ENCODE results near the gene DPYSL5.

Gene DPYSL5

DNA sequence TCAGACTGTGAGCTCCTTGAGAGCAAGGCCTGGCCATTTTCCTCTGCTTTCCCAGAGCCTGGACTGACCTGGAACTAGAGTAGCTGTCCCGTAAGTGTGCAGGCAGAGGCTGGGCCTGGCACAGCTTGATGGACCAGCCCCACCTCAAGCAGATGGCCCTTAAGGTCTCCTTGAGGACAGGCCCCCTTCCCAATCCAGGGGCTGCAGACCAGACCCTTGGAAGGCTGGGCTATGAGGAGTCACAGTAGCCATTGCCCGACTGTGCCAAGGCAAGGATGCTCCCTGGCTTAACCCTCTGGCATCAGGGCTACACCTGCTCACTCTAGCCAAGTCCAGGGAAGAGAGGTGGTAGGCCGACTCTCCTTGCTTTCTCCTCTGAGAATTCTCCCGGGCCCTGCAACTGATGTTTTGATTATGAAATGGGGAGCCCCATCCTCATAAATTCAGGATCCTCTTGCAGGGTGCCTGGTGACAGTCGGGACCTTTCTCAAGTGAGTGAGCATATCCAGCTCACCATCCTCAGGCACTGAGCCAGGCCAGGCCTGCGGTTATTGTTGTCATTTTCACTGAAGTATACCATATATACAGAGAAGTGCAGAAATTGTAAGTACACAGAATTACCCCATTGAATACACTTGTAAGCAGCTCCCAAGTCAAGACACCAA is 51.7 kb downstream of the DPYSL5 start:
- peaks cover 5% of the 10 kb centered on the region for H3K27me3 Mint-ChIP-seq
- no peaks in the 10 kb centered on the region for H3K36me3 Mint-ChIP-seq
- no peaks in the 10 kb centered on the region for H3K4me1 Mint-ChIP-seq (ENCODE audit: low read depth)
- no peak overlapping the region for H3K4me3 Mint-ChIP-seq
- H3K9me3 Mint-ChIP-seq (ENCODE audit: low read depth) = no peaks in the 10 kb centered on the region
- H3K27ac Mint-ChIP-seq = no peak overlapping the region

DNA sequence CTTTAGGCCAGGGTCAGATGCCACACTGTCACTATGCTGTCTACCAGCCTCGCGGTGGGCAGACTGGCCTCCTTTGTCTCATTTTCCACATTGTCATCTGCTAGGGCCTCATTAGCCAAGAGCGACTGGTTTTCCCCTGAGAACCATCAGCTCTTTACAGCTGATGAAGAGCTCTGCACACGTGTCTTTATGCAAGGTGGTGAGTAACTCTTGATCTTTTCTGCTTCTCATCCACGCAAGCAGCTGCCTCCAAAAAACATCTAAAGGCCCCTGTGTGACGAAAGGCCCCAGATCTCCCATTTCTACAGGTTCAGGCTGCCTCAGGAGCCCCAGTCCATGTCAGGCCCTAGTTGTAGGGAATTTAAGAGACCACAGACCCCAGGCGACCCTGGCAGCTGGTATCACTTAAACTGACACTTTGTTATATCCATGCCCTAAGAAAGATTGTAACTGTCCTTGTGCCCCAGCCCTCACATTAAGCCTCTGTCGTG is 52.9 kb downstream of the DPYSL5 start:
- Mint-ChIP-seq H3K4me3 (no peak overlapping the region), H3K27ac (no peak overlapping the region), H3K27me3 (peaks cover 5% of the 10 kb centered on the region)

DNA sequence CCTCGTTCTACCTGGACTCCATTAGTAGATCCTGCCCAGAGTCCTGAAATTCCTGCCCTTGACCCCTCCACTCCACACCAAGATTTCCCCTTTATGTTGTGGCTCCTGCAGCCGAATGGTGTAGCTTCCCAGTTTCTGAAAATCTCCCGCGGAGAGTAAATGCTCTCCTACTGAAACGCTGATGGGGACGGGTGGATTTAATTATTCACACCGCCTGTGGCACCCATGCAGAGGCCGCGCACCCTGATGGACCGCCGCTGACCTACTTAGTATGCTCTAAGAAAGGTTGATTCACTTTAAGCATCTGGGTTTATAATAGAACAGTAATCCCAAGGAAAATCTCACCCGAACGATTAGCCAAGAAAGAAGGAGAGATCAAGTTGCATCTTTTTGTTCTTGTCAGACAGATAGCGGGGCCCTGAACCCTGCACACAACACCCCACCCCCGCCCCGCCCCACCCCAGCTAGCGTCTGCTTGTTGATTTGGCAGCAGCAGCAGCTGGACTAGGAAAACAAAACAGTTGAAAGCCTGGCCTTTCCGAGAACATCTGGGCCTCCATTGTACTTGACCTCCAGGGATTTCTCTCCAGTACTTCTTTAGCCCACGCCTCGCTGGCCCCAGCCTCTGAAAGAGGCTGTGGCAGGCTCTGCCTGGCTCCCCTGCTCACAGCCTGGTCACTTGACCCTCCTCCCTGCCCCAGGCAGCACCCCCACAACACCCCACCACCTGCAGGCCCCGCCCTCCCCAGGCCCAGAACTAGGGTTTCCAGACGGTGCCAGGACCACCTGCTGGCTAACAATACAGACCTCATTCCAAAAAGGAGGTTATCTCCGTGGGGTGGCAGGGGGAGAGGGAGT is 53.6 kb downstream of the DPYSL5 start:
- Mint-ChIP-seq H3K4me1 (ENCODE audit: low read depth) (no peaks in the 10 kb centered on the region), H3K27me3 (peaks cover 5% of the 10 kb centered on the region), H3K27ac (no peak overlapping the region), H3K4me3 (no peak overlapping the region), H3K9me3 (ENCODE audit: low read depth) (no peaks in the 10 kb centered on the region), H3K36me3 (no peaks in the 10 kb centered on the region)

More for the DNA sequence above, 52.9 kb downstream of the DPYSL5 start:
- Mint-ChIP-seq H3K4me1 (ENCODE audit: low read depth) (no peaks in the 10 kb centered on the region), H3K9me3 (ENCODE audit: low read depth) (no peaks in the 10 kb centered on the region), H3K36me3 (no peaks in the 10 kb centered on the region)

DNA sequence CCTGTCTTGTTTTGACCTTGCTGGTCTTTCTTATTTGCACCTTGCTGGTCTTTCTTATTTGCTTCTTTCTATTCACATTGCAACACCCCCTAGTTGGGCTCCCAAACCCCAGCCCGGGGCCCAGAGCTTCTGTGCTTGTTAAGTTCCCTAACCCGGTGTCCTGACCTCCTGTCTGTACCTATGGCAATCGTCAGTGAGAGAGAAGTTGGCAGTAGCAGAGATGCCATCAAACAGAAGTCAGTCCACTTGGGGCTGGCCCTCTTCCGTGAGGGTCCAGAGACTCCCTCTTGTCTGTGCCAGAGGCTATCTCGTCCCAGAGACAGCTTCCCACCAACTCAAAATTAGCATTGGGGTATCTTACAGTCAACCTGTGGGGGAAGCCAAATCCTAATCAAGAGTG is 55.7 kb downstream of the DPYSL5 start:
- no peak overlapping the region for H3K4me3 Mint-ChIP-seq
- no peaks in the 10 kb centered on the region for H3K4me1 Mint-ChIP-seq (ENCODE audit: low read depth)
- H3K27ac Mint-ChIP-seq = no peak overlapping the region
- peaks cover 2% of the 10 kb centered on the region for H3K27me3 Mint-ChIP-seq
- H3K36me3 Mint-ChIP-seq = no peaks in the 10 kb centered on the region
- no peaks in the 10 kb centered on the region for H3K9me3 Mint-ChIP-seq (ENCODE audit: low read depth)

DNA sequence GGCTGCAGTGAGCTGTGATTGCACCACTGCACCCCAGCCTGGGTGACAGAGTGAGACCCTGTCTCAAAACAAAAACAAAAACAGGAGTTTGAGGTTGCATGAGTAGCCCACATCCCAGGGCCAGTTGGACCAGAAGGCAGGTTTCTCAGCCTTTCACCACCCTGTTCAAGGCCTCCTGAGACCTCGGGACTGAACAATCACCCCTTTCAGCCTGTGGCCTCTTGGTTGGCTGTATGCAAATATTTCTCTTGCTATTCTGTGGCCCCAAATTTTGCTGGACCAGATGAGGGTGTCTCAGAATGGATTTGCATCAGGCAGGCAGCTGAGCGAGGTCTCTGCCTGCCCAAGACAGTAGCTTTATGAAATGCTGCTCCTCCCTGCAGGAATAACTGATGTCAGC is 56.9 kb downstream of the DPYSL5 start:
- Mint-ChIP-seq H3K4me1 (ENCODE audit: low read depth) (no peaks in the 10 kb centered on the region), H3K9me3 (ENCODE audit: low read depth) (no peaks in the 10 kb centered on the region)

DNA sequence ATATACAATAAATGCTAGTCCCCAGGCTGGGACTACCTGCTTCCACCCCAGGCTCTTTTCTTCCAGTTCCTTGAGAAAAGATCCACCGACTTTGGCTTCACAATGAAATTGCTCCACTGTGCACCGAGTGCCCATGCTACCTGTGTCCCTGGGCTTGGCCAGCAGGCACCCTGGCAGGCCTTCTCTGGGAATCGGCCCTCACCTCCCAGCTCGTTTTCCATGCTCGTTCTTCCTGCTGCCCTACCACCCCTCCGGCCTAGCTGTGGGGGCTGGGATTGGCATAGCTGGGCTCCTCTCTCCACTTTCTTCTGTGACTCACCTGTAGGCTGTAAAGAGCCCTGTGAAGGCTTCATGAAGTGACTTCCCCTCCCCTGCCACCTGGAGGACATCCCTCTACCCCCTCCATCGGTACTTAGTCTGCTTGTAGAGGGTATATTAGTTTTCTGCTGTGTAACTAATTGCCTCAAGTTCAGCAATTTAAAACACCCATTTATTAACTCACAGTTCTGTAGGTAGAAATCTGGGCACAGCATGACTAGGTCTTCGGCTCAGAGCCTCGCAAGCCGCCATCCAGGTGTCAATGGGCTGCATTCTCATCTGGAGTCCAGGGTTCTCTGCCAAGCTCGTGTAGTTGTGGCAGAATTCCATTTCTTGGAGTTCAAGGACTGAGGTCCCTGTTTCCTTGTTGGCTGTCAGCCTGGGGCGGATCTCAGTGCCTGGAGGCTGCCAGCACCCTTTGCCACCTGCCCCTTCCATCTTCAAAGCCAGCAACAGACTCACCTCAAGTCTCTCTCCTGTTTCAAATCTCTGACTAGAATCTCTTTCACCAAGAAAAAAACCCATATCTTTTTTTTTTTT is 57.6 kb downstream of the DPYSL5 start:
- no peak overlapping the region for H3K4me3 Mint-ChIP-seq
- H3K36me3 Mint-ChIP-seq = no peaks in the 10 kb centered on the region
- H3K27me3 Mint-ChIP-seq = peaks cover 4% of the 10 kb centered on the region
- H3K9me3 Mint-ChIP-seq (ENCODE audit: low read depth) = no peaks in the 10 kb centered on the region
- no peak overlapping the region for H3K27ac Mint-ChIP-seq
- H3K4me1 Mint-ChIP-seq (ENCODE audit: low read depth) = no peaks in the 10 kb centered on the region

More for the DNA sequence above, 56.9 kb downstream of the DPYSL5 start:
- Mint-ChIP-seq H3K27me3 (peaks cover 2% of the 10 kb centered on the region), H3K36me3 (no peaks in the 10 kb centered on the region), H3K4me3 (no peak overlapping the region), H3K27ac (no peak overlapping the region)

DNA sequence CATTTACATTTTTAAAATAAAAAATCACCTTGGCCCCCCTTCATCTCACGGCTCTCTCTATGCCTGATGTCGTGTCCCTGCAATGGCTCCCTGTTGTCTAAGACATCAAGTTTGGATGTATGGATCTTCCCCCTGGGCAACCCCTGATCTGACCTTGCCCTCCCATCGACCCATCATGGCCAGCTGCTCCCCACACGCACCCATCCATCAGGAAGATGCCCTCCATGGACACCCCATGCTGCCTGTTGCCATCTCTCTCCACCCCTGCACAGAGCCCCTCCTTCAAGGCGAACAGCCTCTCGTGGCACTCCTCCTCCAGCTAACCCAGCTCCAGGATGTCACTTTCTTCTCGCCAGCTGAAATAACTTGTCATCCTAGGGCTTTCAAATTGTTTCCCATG is 59.5 kb downstream of the DPYSL5 start:
- Mint-ChIP-seq H3K4me3 (no peak overlapping the region), H3K27ac (no peak overlapping the region), H3K36me3 (no peaks in the 10 kb centered on the region), H3K27me3 (peaks cover 6% of the 10 kb centered on the region), H3K9me3 (ENCODE audit: low read depth) (no peaks in the 10 kb centered on the region), H3K4me1 (ENCODE audit: low read depth) (no peaks in the 10 kb centered on the region)

DNA sequence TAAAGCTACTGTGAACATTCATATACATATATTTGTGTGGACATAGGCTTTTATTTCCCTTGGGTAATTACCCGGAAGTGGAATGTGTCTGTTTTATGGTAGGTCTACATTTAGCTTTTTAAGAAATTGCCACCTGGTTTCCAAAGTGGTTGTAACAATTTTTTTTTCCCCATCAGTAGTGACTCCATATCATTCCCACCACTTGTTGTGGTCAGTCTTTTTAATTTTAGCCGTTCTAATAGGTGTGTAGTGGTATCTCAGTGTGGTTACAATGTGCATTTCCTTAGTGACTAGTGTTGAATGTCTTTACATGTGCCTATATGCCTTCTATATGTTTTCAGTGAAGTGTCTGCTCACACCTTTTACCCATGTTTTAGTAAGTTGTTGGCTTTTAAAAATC is 62.2 kb downstream of the DPYSL5 start:
- no peaks in the 10 kb centered on the region for H3K9me3 Mint-ChIP-seq (ENCODE audit: low read depth)
- H3K27me3 Mint-ChIP-seq = peaks cover 8% of the 10 kb centered on the region
- no peak overlapping the region for H3K27ac Mint-ChIP-seq
- no peaks in the 10 kb centered on the region for H3K36me3 Mint-ChIP-seq
- H3K4me3 Mint-ChIP-seq = no peak overlapping the region
- H3K4me1 Mint-ChIP-seq (ENCODE audit: low read depth) = no peaks in the 10 kb centered on the region

DNA sequence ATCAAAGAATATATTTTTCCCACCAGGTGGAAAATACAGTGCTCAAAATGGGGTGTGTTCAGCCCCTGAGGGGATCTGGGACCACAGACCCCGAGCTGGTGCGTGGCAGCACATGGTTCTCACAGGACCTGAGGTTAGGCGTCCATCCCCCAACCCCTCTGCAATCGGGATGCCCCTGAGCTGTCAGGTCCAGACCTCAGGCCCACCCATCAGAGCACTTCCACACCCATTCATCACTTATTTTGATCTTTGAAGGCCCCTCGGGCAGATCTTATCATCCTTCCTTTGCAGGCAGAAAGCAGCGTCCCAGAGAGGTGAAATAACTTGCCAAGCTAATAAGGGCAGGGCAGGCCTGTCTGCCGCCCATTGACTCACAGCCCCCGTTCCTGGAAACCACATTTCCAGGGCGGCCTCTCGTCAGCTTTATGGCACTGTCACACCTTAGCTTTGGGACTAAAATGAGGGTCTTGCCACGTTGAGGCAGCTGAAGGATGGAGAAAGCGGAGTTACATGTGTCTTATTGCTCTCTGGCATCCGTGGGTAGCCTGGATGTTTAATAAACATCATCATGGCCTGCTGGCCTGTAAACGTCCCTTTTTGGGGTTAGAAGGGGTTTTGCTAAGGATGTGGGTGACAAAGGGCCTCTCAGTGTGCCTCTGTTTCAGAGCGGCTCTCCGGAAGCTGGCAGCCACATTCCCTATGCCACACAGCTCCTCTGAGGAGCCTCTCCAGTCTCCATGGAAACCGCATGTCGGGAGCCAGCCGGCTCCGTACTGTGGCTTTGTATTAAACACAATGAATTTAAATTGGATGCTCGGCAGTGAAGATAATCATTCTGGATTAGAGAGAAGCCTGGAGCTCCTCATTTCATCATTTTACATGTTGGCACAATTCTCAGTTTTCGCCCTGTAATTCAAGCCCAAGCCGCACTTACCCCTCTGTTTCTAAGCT is 64.3 kb downstream of the DPYSL5 start:
- H3K36me3 Mint-ChIP-seq = no peaks in the 10 kb centered on the region
- H3K4me1 Mint-ChIP-seq (ENCODE audit: low read depth) = no peaks in the 10 kb centered on the region
- no peaks in the 10 kb centered on the region for H3K9me3 Mint-ChIP-seq (ENCODE audit: low read depth)

DNA sequence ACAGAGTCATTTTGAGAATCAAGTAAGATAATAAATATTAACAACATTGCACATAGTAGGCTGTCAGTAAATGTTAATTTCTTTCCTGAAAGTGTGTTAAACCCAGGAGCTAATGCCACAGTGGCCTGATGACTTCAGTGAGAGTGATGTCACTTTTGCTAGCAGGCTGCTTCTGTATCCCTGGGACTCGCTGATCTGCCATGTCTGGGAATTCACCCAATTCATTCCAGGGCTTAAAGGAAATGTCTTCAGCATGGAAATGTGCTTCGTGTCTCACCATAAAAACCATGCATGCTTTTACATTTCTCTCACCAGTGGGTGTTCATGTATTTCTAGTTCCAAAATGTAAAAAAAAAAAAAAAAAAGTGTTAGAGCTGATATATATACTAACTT is 65.7 kb downstream of the DPYSL5 start:
- Mint-ChIP-seq H3K9me3 (ENCODE audit: low read depth) (no peaks in the 10 kb centered on the region), H3K36me3 (no peaks in the 10 kb centered on the region), H3K27ac (no peak overlapping the region), H3K4me3 (no peak overlapping the region), H3K27me3 (peaks cover 6% of the 10 kb centered on the region), H3K4me1 (ENCODE audit: low read depth) (no peaks in the 10 kb centered on the region)

More for the DNA sequence above, 64.3 kb downstream of the DPYSL5 start:
- H3K27ac Mint-ChIP-seq = no peak overlapping the region
- no peak overlapping the region for H3K4me3 Mint-ChIP-seq
- H3K27me3 Mint-ChIP-seq = peaks cover 8% of the 10 kb centered on the region

DNA sequence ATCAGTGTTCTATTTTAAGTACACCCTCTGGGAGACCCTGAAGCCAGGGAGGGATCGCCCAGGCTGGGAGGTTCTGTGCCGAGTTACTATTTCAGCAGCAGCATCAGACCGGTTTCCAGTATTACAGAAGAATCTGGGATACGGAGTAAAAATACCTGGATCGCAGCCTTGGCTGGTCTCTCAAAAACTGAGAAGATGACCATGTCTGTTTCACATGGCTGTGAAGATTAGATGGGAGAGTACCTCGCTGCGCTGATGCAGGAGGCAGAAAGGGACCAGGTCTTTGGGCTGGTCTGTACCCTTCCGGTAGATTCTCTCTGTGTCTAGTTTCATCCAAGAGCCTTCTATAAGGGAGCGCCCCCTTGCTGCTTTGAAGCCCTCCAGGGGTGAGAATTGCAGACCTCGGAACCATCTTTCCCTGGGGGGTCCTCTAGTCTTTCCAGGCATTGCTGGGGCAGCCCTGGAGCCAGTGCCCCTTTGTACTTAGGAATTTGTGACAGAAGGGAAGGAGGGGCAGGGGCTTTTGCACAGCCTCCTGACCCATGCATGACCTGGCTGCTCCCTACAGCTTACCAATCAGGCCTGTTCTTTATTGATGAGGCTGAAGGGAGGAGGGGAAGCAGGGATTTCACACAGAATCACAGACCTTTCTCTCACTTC is 66.2 kb downstream of the DPYSL5 start:
- Mint-ChIP-seq H3K27ac (no peak overlapping the region), H3K4me3 (no peak overlapping the region), H3K27me3 (peaks cover 6% of the 10 kb centered on the region), H3K4me1 (ENCODE audit: low read depth) (no peaks in the 10 kb centered on the region), H3K36me3 (no peaks in the 10 kb centered on the region), H3K9me3 (ENCODE audit: low read depth) (no peaks in the 10 kb centered on the region)

DNA sequence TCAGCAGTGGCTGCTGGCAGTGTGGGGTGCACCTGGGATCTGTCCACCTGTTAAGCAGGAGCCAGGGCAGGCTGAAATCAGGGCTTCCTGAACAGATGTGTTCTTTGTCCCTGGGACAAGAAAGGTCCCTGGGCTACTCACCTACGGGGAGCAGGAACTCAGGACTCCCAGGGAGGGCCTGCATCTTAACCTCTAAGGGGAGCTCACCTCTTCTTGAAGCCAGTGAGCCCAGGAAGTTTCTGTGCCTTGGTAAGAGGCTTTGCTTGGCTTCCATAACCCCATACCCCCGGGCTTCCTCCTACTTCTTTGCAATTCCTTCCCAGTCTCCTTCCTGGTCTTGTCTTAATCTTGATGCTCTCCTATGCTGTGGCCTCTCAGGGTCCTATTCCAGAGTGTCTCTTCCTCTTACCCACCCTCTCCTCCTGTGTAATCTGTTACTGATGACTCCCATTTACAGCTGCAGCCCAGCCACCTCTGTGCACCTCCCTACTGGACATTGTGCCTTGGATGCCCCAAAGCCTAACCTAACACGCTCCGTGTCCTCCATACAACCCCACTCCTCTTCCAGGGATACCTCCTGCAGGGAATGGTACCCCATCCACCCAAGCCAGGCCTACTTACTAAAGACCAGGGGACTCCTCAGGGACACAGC is 66.9 kb downstream of the DPYSL5 start:
- H3K27me3 Mint-ChIP-seq = peaks cover 6% of the 10 kb centered on the region
- no peaks in the 10 kb centered on the region for H3K9me3 Mint-ChIP-seq (ENCODE audit: low read depth)
- no peak overlapping the region for H3K4me3 Mint-ChIP-seq
- H3K27ac Mint-ChIP-seq = no peak overlapping the region
- no peaks in the 10 kb centered on the region for H3K36me3 Mint-ChIP-seq
- no peaks in the 10 kb centered on the region for H3K4me1 Mint-ChIP-seq (ENCODE audit: low read depth)

DNA sequence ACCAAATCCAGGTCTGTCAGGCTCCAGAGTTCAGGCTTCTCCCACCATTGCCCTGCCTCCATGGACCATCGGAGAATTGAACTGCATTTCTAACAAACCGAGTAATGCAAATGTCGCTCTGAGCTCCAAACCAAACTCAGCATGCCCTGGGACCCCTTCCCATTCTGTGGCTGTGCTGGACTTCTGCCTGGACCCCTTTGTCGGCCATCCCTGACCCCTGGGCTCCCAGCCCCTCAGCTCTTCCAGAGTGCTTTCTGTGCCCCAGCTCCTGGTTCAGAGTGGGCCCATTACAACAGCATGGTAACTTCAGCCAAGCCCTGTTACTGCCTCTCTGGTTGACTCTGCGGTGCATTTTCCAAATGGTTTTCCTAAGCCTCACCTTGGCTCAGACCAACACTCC is 67.4 kb downstream of the DPYSL5 start:
- no peak overlapping the region for H3K27ac Mint-ChIP-seq
- H3K4me1 Mint-ChIP-seq (ENCODE audit: low read depth) = no peaks in the 10 kb centered on the region
- peaks cover 4% of the 10 kb centered on the region for H3K27me3 Mint-ChIP-seq
- H3K9me3 Mint-ChIP-seq (ENCODE audit: low read depth) = no peaks in the 10 kb centered on the region
- no peak overlapping the region for H3K4me3 Mint-ChIP-seq
- H3K36me3 Mint-ChIP-seq = no peaks in the 10 kb centered on the region

All from activated naive CD8-positive, alpha-beta T cell (primary cell).